GM23338 (cell line): Measurements from ENCODE around the gene SH2D4B. TPM values are rescaled to one million over a fixed set of nuclear protein-coding genes. Genes with fewer than 3 reads are reported as not detected.

Experiments used
- ATAC-seq: fragments of 200-7000 bp; cut with Tn5 transposase; 3 replicates; pipeline ENCODE4 v1.9.1; 2020
- DNase-seq: peaks from one replicate; pipeline ENCODE4 v3.0.0-alpha.2; 2015; ENCODE audit warnings: low spot score
- H2AFZ ChIP-seq: fragments of 200-600 bp; sonication (generic); 2 replicates; pipeline ENCODE4 v1.8.0; 2016; ENCODE audit warnings: antibody characterized with exemption, mild to moderate bottlenecking, moderate library complexity
- H3F3A ChIP-seq: fragments of 200-600 bp; sonication (generic); replicated peaks from 2 replicates; pipeline ENCODE4 v1.8.0; 2017; ENCODE audit warnings: antibody characterized with exemption, mixed run types, low read depth
- H3K27ac ChIP-seq: fragments of 200-600 bp; sonication (generic); 2 replicates; pipeline ENCODE4 v1.6.1; 2016; ENCODE audit warnings: low read depth
- H3K27me3 ChIP-seq: fragments of 200-600 bp; sonication (generic); 2 replicates; pipeline ENCODE4 v1.8.0; 2016; ENCODE audit warnings: mild to moderate bottlenecking, mixed run types, moderate library complexity; ENCODE audit not compliant: insufficient read depth
- H3K36me3 ChIP-seq: fragments of 200-600 bp; sonication (generic); 2 replicates; pipeline ENCODE4 v1.8.0; 2016; ENCODE audit warnings: mild to moderate bottlenecking; ENCODE audit not compliant: insufficient read depth
- H3K4me1 ChIP-seq: fragments of 200-600 bp; sonication (generic); 2 replicates; pipeline ENCODE4 v1.8.0; 2016; ENCODE audit warnings: mild to moderate bottlenecking, moderate library complexity; ENCODE audit not compliant: insufficient read depth
- H3K4me2 ChIP-seq: fragments of 200-600 bp; sonication (generic); 2 replicates; pipeline ENCODE4 v1.7.1; 2017; ENCODE audit warnings: mixed run types
- H3K4me3 ChIP-seq: fragments of 200-600 bp; sonication (generic); 2 replicates; pipeline ENCODE4 v1.6.1; 2016; ENCODE audit warnings: mixed run types
- H3K79me2 ChIP-seq: fragments of 200-600 bp; sonication (generic); replicated peaks from 2 replicates; pipeline ENCODE4 v1.8.0; 2017; ENCODE audit warnings: mild to moderate bottlenecking; ENCODE audit not compliant: insufficient read depth
- H3K9me2 ChIP-seq: fragments of 200-600 bp; sonication (generic); 2 replicates; pipeline ENCODE4 v1.8.0; 2017; ENCODE audit not compliant: insufficient read depth
- H4K20me1 ChIP-seq: fragments of 200-600 bp; sonication (generic); replicated peaks from 2 replicates; pipeline ENCODE4 v1.8.0; 2017; ENCODE audit warnings: mild to moderate bottlenecking; ENCODE audit not compliant: insufficient read depth
- H3K27ac Mint-ChIP-seq: 2 replicates; pipeline ENCODE4 v1.8.0; 2020; ENCODE audit warnings: inconsistent platforms, mild to moderate bottlenecking, moderate library complexity, mixed read lengths
- H3K27me3 Mint-ChIP-seq: 3 replicates; pipeline ENCODE4 v1.8.0; 2022; ENCODE audit warnings: low read depth, mild to moderate bottlenecking, moderate library complexity, mixed read lengths, inconsistent platforms; ENCODE audit not compliant: insufficient read depth, poor library complexity
- H3K36me3 Mint-ChIP-seq: 3 replicates; pipeline ENCODE4 v1.8.0; 2021; ENCODE audit warnings: low read depth, mild to moderate bottlenecking, inconsistent platforms, moderate library complexity, mixed read lengths
- H3K4me1 Mint-ChIP-seq: 3 replicates; pipeline ENCODE4 v1.8.0; 2020; ENCODE audit warnings: mild to moderate bottlenecking, inconsistent platforms, mixed read lengths
- H3K4me3 Mint-ChIP-seq: 3 replicates; pipeline ENCODE4 v1.8.0; 2021; ENCODE audit warnings: moderate library complexity, mild to moderate bottlenecking, inconsistent platforms, mixed read lengths
- H3K9me3 Mint-ChIP-seq: 3 replicates; pipeline ENCODE4 v1.8.0; 2020; ENCODE audit warnings: moderate library complexity, mild to moderate bottlenecking, inconsistent platforms, mixed read lengths
- CREB1 ChIP-seq: fragments of 250-450 bp; sonication (Bioruptor Pico); IDR thresholded peaks from 2 replicates; pipeline ENCODE4 v1.5.0; 2020; ENCODE audit warnings: low read depth, mild to moderate bottlenecking, moderate library complexity
- CTCF ChIP-seq, 2 experiments: fragments of 200-600 bp in 1 of 2; sonication (generic) in 1 of 2; conservative IDR thresholded peaks; 2 replicates each; pipeline versions ENCODE4 v1.5.1 to v1.6.1; 2016 to 2017; ENCODE audit warnings: antibody characterized with exemption in 2 of 2, low read depth in 2 of 2, mild to moderate bottlenecking in 2 of 2, moderate library complexity in 1 of 2
- ETS1 ChIP-seq: IDR thresholded peaks from 2 replicates; pipeline ENCODE4 v1.6.1; 2016; ENCODE audit warnings: antibody characterized with exemption
- EZH2 ChIP-seq: fragments of 200-600 bp; sonication (generic); IDR thresholded peaks from one replicate; pipeline ENCODE4 v1.8.0; 2017; ENCODE audit warnings: antibody characterized with exemption, mild to moderate bottlenecking, low read depth; ENCODE audit not compliant: unreplicated experiment
- EZH2phosphoT487 ChIP-seq: fragments of 200-600 bp; sonication (generic); IDR thresholded peaks from one replicate; pipeline ENCODE4 v1.8.1; 2018; ENCODE audit warnings: antibody characterized with exemption; ENCODE audit not compliant: unreplicated experiment
- JUNB ChIP-seq: IDR thresholded peaks from one replicate; pipeline ENCODE4 v1.6.1; 2016; ENCODE audit warnings: antibody characterized with exemption; ENCODE audit not compliant: unreplicated experiment
- NANOG ChIP-seq: IDR thresholded peaks from 2 replicates; pipeline ENCODE4 v1.6.1; 2016; ENCODE audit warnings: antibody characterized with exemption, borderline replicate concordance
- POLR2AphosphoS5 ChIP-seq: IDR thresholded peaks from 2 replicates; pipeline ENCODE4 v1.6.1; 2016; ENCODE audit warnings: antibody characterized with exemption, low read depth
- REST ChIP-seq: IDR thresholded peaks from one replicate; pipeline ENCODE4 v1.6.1; 2018; ENCODE audit warnings: antibody characterized with exemption; ENCODE audit not compliant: unreplicated experiment
- STAT1 ChIP-seq: IDR thresholded peaks from one replicate; pipeline ENCODE4 v1.6.1; 2016; ENCODE audit warnings: antibody characterized with exemption; ENCODE audit not compliant: unreplicated experiment
- ZNF114 ChIP-seq: fragments of 250-450 bp; sonication (Bioruptor Pico); IDR thresholded peaks from 2 replicates; pipeline ENCODE4 v1.5.0; 2020; ENCODE audit warnings: mild to moderate bottlenecking, moderate library complexity
- ZNF331 ChIP-seq: fragments of 250-450 bp; sonication (Bioruptor Pico); IDR thresholded peaks from 2 replicates; pipeline ENCODE4 v1.5.0; 2020; ENCODE audit warnings: low read depth, mild to moderate bottlenecking, moderate library complexity
- ZNF462 ChIP-seq: fragments of 250-450 bp; sonication (Bioruptor Pico); IDR thresholded peaks from 2 replicates; pipeline ENCODE4 v1.5.0; 2020; ENCODE audit warnings: mild to moderate bottlenecking, moderate library complexity
- polyA plus RNA-seq: library from polyadenylated mRNA; unstranded; fragments of >200 nt; fragmentation: Nextera tagmentation; extraction: Ambion mirVana; gene quantifications from 2 replicates; pipeline ENCODE4 v1.2.1, GENCODE V29; 2016
- total RNA-seq: library from RNA; depleted of rRNA; stranded (reverse); fragments of >200 nt; shearing (Covaris generic); gene quantifications from 2 replicates; pipeline ENCODE4 v1.2.3, GENCODE V29; 2014

Gene SH2D4B
- total and polyA plus RNA-seq, 2 experiments from 2014 or later = 0.08 TPM; not detected in 1

GRCh38 chr10:80660266-80660665, 122.6 kb downstream of the SH2D4B start:
- no peaks in the 10 kb centered on the region for H4K20me1 ChIP-seq

More at GRCh38 chr10:80660266-80660665, 122.6 kb downstream of the SH2D4B start:
- no peak overlapping the region for H3K4me2 ChIP-seq
- H3K36me3 Mint-ChIP-seq = no peaks in the 10 kb centered on the region
- TF ChIP-seq CREB1 (CRISPR knock-in tag) (no peak), ZNF114 (no peak), CTCF (conservative IDR thresholded peaks at IDR 0.05; ENCODE audit: low read depth in 2 of 2) (no peak), EZH2phosphoT487 (no peak), JUNB (no peak), STAT1 (no peak), ZNF462 (no peak), POLR2AphosphoS5 (no peak), ZNF331 (CRISPR knock-in tag) (no peak), EZH2 (no peak), NANOG (no peak), REST (no peak), ETS1 (no peak)
- no peak for DNase-seq
- no peak overlapping the region for H3K27ac ChIP-seq
- peaks cover 10% of the 10 kb centered on the region for H3K27me3 Mint-ChIP-seq
- H2AFZ ChIP-seq = no peak overlapping the region
- peaks cover 16% of the 10 kb centered on the region for H3K4me1 ChIP-seq
- no peaks in the 10 kb centered on the region for H3K27me3 ChIP-seq
- H3K9me2 ChIP-seq = no peaks in the 10 kb centered on the region
- H3K27ac Mint-ChIP-seq = no peak overlapping the region
- no peaks in the 10 kb centered on the region for H3F3A ChIP-seq
- no peaks in the 10 kb centered on the region for H3K79me2 ChIP-seq
- no peaks in the 10 kb centered on the region for H3K9me3 Mint-ChIP-seq
- H3K4me1 Mint-ChIP-seq = peaks cover 12% of the 10 kb centered on the region
- H3K4me3 ChIP-seq = no peak overlapping the region
- H3K4me3 Mint-ChIP-seq = no peak overlapping the region
- ATAC-seq = no peak
- no peaks in the 10 kb centered on the region for H3K36me3 ChIP-seq
